Pericardium fibroblast (primary cell): ENCODE data around the gene NLGN4X. TPM values are rescaled to one million over a fixed set of nuclear protein-coding genes. Genes with fewer than 3 reads are reported as not detected.

Source experiments
- total RNA-seq: library from RNA; depleted of rRNA; stranded (reverse); fragments of >200 nt; gene quantifications from 2 replicates; pipeline ENCODE4 v1.2.3, GENCODE V29; 2015

The NLGN4X gene
- 1.1 and 1.3 TPM in 2 replicates for total RNA-seq

DNA sequence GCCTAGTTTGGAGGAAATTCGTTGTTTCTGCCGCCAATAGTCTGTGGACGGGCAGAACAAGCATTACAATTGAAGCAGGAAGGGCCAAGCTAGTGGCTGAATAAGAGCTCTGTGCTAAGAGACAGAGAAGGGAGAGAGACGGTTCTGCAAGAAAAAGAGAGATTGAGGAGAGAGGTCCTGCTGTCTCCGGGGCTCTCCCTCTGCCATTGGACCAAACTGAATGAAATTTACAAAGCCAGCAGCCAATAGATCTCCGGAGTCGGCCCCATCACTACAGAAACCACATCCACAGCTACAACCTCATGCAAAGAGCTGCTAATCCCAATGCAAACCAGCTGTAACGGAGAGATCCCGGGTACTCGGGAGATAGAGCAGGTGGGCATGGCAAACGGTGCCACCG, at the start of gene NLGN4X:
TSS of gene NLGN4X (minus strand) at position 148 of the 400 bp plus-strand sequence. CDS start 77,401 bp downstream, outside the sequence.

